Measurements from ENCODE around the gene SEZ6L. TPM values are rescaled to one million over a fixed set of nuclear protein-coding genes. Genes with fewer than 3 reads are reported as not detected.

The SEZ6L gene
- total RNA-seq, 1 donor from 2014 or later: 0.32 TPM

GRCh38 chr22:26287382-26288225, 118.3 kb downstream of the SEZ6L start:
- TF ChIP-seq CTCF (IDR thresholded peaks at IDR 0.05): no peak
- intact Hi-C loops (cut with DNase I): no loop called here

DNA sequence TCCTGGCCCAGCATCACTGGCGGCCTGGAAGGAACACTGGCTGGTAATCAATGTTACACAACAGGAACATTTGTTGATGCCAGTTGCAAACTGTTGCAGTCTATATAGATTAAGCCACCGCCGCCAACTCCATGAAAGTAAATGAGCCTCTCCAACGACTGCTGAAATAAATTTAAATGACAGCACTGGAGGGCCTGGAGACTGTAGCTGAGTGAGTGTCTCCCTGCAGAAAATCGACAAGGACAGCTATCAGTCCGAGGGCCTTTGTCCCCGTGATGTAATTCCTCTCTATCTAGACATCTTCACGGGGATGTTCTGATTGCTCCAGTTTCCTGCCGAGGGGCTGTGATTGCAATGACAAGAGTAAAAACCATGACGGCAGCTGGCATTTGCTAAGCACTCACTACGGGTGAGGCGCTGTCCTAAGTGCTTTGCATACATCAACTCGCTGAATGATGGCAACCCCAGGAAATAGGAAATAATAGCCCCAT, 120.4 kb downstream of the SEZ6L start:
- intact Hi-C loops (cut with DNase I): no loop called here
- H3K36me3 ChIP-seq: no peaks in the 10 kb centered on the region
- no peaks in the 10 kb centered on the region for H3K4me1 ChIP-seq
- H3K27me3 ChIP-seq: peaks cover 4% of the 10 kb centered on the region
- no peak for TF ChIP-seq CTCF (IDR thresholded peaks at IDR 0.05)
- ATAC-seq (no peak), DNase-seq (no peak)
- no peak overlapping the region for H3K27ac ChIP-seq
- H3K4me3 ChIP-seq: no peak overlapping the region
- no peaks in the 10 kb centered on the region for H3K9me3 ChIP-seq

More at GRCh38 chr22:26287382-26288225, 118.3 kb downstream of the SEZ6L start:
- no peak overlapping the region for H3K4me3 ChIP-seq
- H3K4me1 ChIP-seq: no peaks in the 10 kb centered on the region
- ATAC-seq (no peak), DNase-seq (no peak)
- H3K9me3 ChIP-seq: no peaks in the 10 kb centered on the region
- H3K36me3 ChIP-seq: no peaks in the 10 kb centered on the region
- peaks cover 8% of the 10 kb centered on the region for H3K27me3 ChIP-seq
- no peak overlapping the region for H3K27ac ChIP-seq

- DNase-seq: no peak
- no peaks in the 10 kb centered on the region for H3K36me3 ChIP-seq
- no peaks in the 10 kb centered on the region for H3K4me1 ChIP-seq
- peak; percentile 19 for ATAC-seq
- H3K27ac ChIP-seq: no peak overlapping the region
- TF ChIP-seq CTCF (IDR thresholded peaks at IDR 0.05): no peak
- no peak overlapping the region for H3K4me3 ChIP-seq
- H3K27me3 ChIP-seq: no peaks in the 10 kb centered on the region
- intact Hi-C loops (cut with DNase I): no loop called here
- H3K9me3 ChIP-seq: no peaks in the 10 kb centered on the region
Observed at GRCh38 chr22:26291940-26292666, 122.8 kb downstream of the SEZ6L start.

DNA sequence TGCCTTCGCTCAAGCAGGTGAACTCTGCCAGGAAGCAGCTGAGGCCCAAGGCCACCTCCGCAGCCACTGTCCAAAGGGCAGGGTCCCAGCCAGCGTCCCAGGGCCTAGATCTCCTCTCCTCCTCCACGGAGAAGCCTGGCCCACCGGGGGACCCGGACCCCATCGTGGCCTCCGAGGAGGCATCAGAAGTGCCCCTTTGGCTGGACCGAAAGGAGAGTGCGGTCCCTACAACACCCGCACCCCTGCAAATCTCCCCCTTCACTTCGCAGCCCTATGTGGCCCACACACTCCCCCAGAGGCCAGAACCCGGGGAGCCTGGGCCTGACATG, 123.4 kb downstream of the SEZ6L start:
- Histone ChIP-seq H3K4me1 (no peaks in the 10 kb centered on the region), H3K36me3 (no peaks in the 10 kb centered on the region), H3K4me3 (no peak overlapping the region), H3K27me3 (no peaks in the 10 kb centered on the region), H3K27ac (no peak overlapping the region), H3K9me3 (no peaks in the 10 kb centered on the region)
- ATAC-seq (no peak), DNase-seq (no peak)
- TF ChIP-seq CTCF (IDR thresholded peaks at IDR 0.05): no peak
- intact Hi-C loops (cut with DNase I): no loop called here

DNA sequence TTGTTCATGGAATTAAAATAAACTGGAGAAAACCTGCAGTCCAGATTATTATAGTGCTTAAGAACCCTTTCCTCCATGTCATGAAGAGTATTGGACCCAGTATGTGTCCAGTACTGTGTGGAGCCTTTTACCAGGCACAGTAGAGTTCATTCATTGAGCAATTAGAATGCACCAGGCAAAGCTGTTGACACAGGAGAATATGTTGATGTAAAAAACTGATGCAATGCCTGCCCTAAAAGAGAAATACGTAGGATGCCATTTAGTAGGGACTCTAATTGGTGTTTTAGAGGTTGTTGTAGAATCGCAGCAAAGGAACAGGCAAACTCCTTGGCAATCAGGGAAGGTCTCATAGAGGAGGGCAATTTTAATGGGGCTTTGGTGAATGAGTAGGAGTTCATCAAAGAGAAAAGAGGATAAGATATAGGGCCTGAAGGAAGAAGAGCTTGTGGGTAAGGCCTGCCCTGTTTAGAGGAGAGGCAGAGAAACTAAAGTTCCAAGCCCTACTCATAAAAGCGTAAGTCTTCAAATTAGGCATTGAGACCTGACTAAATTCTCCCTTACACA, 126.4 kb downstream of the SEZ6L start:
- no peak overlapping the region for H3K27ac ChIP-seq
- no peaks in the 10 kb centered on the region for H3K36me3 ChIP-seq
- no peaks in the 10 kb centered on the region for H3K27me3 ChIP-seq
- no peak for TF ChIP-seq CTCF (IDR thresholded peaks at IDR 0.05)
- H3K9me3 ChIP-seq: no peaks in the 10 kb centered on the region
- ATAC-seq (no peak), DNase-seq (no peak)
- H3K4me1 ChIP-seq: no peaks in the 10 kb centered on the region
- H3K4me3 ChIP-seq: no peak overlapping the region
- intact Hi-C loops (cut with DNase I): no loop called here

Data from upper lobe of right lung (tissue), 1 donor.